ENCODE measurements around the gene RHO.

RHO gene

DNA sequence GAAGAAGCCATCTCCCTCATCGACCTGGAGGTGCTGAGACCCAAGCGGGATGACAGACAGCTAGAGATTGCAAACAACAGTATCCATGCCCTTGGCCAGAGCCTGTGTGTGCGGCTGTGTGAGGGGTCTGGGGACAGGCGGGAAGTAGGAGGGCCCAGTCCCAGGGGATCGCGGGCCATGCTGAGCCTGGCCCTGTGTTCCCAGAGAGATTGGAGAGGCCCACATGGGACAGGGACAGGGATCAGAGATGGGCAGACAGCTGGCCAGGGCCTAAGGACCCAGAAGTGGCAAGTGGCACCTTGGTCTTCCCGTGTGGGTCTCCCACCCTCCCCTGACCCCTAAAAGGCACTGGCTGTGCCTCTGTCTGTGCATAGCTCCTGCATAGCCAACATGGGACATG is 10.9 kb upstream of the RHO start:
- no peak for FAIRE-seq
- DNase-seq (ENCODE audit: insufficient read length), result no peak
- TF ChIP-seq TAF1 (IDR thresholded peaks at IDR 0.05; ENCODE audit: borderline replicate concordance, low read depth, low read length) (no peak), POLR2AphosphoS5 (IDR thresholded peaks at IDR 0.05; ENCODE audit: low read depth, low read length) (no peak), POLR2A (IDR thresholded peaks at IDR 0.05; ENCODE audit: low read depth, low read length) (no peak)

GRCh38 chr3:129518038-129518561 is 10.3 kb upstream of the RHO start:
- FAIRE-seq, result no peak
- TF ChIP-seq TAF1 (IDR thresholded peaks at IDR 0.05; ENCODE audit: borderline replicate concordance, low read depth, low read length) (no peak), POLR2AphosphoS5 (IDR thresholded peaks at IDR 0.05; ENCODE audit: low read depth, low read length) (no peak), POLR2A (IDR thresholded peaks at IDR 0.05; ENCODE audit: low read depth, low read length) (no peak)
- no peak for DNase-seq (ENCODE audit: insufficient read length)

- TF ChIP-seq POLR2A (IDR thresholded peaks at IDR 0.05; ENCODE audit: low read depth, low read length) (no peak), POLR2AphosphoS5 (IDR thresholded peaks at IDR 0.05; ENCODE audit: low read depth, low read length) (no peak), TAF1 (IDR thresholded peaks at IDR 0.05; ENCODE audit: borderline replicate concordance, low read depth, low read length) (no peak)
- FAIRE-seq, result no peak
Measured at GRCh38 chr3:129518581-129518980, 9.9 kb upstream of the RHO start.

DNA sequence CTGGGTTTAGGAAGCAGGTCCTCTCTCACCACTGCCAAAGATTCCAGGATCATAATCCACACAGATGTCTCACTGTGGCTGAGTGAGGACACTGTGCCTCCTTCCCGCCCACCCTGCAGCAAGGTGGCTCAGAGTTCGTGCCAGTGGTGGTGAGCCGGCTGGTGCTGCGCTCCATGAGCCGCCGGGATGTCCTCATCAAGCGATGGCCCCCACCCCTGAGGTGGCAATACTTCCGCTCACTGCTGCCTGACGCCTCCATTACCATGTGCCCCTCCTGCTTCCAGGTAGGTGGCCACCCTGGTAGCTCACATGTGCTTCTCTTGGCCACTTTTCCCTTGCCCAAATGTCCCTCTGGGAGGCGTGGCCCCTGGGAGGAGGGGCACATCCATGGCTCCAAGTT is 9.0 kb upstream of the RHO start:
- FAIRE-seq, result no peak
- TF ChIP-seq POLR2AphosphoS5 (IDR thresholded peaks at IDR 0.05; ENCODE audit: low read depth, low read length) (no peak), POLR2A (IDR thresholded peaks at IDR 0.05; ENCODE audit: low read depth, low read length) (no peak), TAF1 (IDR thresholded peaks at IDR 0.05; ENCODE audit: borderline replicate concordance, low read depth, low read length) (no peak)
- no peak for DNase-seq (ENCODE audit: insufficient read length)

More at GRCh38 chr3:129518581-129518980, 9.9 kb upstream of the RHO start:
- no peak for DNase-seq (ENCODE audit: insufficient read length)

- no peak for TF ChIP-seq POLR2AphosphoS5 (IDR thresholded peaks at IDR 0.05; ENCODE audit: low read depth, low read length)
- TF ChIP-seq POLR2A (IDR thresholded peaks at IDR 0.05; ENCODE audit: low read depth, low read length), result no peak
- FAIRE-seq (no peak), DNase-seq (ENCODE audit: insufficient read length) (no peak)
Measured at GRCh38 chr3:129519896-129520715, 8.3 kb upstream of the RHO start.

DNA sequence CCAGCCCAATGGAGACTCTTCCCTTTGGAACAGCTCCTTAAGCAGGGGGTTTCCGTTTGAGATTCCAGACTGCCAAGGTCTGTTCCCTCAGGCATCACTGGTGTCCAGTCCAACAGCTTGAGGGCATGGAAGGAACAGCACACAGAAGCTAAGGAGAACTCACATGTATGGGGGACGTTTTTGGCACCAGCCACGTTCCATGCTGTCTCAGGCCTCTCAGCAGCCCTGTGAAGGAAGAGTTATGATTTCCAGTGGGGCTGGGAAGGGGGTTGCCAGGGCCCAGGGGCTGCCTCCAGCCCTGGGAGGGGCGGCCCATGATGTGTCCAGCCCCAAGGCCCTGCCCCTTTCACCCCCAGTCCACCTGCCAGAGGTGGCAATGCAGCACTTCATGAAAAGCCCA is 7.5 kb upstream of the RHO start:
- no peak for DNase-seq (ENCODE audit: insufficient read length)
- no peak for TF ChIP-seq POLR2A (IDR thresholded peaks at IDR 0.05; ENCODE audit: low read depth, low read length)
- TF ChIP-seq POLR2AphosphoS5 (IDR thresholded peaks at IDR 0.05; ENCODE audit: low read depth, low read length), result no peak
- TF ChIP-seq TAF1 (IDR thresholded peaks at IDR 0.05; ENCODE audit: borderline replicate concordance, low read depth, low read length), result no peak
- FAIRE-seq, result no peak

- FAIRE-seq (no peak), DNase-seq (ENCODE audit: insufficient read length) (no peak)
- TF ChIP-seq POLR2A (IDR thresholded peaks at IDR 0.05; ENCODE audit: low read depth, low read length), result no peak
- no peak for TF ChIP-seq TAF1 (IDR thresholded peaks at IDR 0.05; ENCODE audit: borderline replicate concordance, low read depth, low read length)
- TF ChIP-seq POLR2AphosphoS5 (IDR thresholded peaks at IDR 0.05; ENCODE audit: low read depth, low read length), result no peak
Measured at GRCh38 chr3:129521611-129522010, 6.8 kb upstream of the RHO start.

DNA sequence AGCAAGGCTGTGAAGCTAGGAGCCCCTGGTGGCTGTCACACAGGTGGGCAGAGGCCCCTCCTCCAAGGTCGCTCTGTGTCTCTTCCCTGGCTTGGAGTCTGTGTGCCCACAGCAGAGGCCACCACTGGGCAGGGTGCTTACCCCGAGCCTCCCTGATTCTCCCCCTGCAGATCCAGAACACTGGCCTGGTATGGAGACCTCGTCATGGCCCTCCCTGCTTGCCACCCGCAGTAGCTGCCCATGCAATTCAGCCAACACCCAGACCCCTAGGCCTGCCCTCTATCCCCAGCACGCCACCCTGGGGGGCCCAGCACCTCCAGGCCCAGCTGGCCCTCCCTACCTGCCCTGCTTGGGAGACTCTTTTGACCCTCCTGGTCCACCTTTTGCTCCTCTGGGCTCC is 5.5 kb upstream of the RHO start:
- TF ChIP-seq TAF1 (IDR thresholded peaks at IDR 0.05; ENCODE audit: borderline replicate concordance, low read depth, low read length) (no peak), POLR2A (IDR thresholded peaks at IDR 0.05; ENCODE audit: low read depth, low read length) (no peak), POLR2AphosphoS5 (IDR thresholded peaks at IDR 0.05; ENCODE audit: low read depth, low read length) (no peak)
- DNase-seq (ENCODE audit: insufficient read length) (no peak), FAIRE-seq (no peak)

DNA sequence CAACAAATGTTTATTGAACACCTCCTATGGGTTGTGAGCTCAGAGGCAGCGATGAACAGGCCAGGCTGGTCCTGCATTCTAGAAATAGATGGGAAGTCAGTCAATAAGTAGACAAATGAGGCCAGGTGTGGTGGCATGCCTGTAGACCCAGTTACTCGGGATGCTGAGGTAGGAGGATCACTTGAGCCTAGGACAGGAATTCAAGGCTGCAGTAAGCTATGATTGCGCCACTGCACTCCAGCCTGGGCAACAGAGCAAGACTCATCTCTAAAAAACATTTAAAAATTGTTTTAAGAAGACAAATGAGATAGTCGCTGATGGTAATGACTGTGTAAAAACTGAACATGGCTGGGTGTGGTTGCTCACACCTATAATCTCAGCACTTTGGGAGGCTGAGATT is 4.4 kb upstream of the RHO start:
- FAIRE-seq, result no peak
- DNase-seq (ENCODE audit: insufficient read length), result no peak
- no peak for TF ChIP-seq POLR2AphosphoS5 (IDR thresholded peaks at IDR 0.05; ENCODE audit: low read depth, low read length)
- TF ChIP-seq POLR2A (IDR thresholded peaks at IDR 0.05; ENCODE audit: low read depth, low read length), result no peak
- no peak for TF ChIP-seq TAF1 (IDR thresholded peaks at IDR 0.05; ENCODE audit: borderline replicate concordance, low read depth, low read length)

DNA sequence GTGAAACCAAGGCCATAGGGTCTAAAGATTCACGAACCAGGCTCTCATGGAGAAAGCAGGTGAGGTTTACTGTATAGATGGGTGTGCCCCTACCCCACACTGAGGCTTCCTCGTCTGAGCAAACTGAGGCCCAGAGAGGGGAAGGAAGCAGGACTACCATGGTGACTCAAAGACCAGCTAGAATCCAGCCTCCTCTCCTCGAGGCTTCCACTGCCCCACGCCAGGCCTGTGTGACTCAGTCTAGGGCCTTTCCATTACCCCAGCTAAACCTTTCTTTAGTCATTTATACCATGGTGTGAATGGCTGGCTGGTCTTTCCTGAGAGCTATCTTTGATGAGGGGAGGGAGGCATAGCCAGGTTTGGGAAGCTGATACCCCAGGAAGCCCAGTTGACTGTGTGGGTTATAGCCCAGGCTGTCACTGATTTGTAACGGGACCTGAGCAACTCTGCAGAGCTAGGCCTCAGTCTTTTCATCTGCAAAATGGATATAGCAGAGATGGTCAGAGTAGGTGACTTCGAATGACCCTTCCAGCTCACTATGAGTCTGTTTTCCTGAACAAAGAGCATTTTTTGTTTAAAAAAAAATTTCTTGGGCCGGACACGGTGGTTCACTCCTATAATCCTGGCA is 3.0 kb upstream of the RHO start:
- FAIRE-seq, result no peak
- TF ChIP-seq POLR2AphosphoS5 (IDR thresholded peaks at IDR 0.05; ENCODE audit: low read depth, low read length), result no peak
- TF ChIP-seq POLR2A (IDR thresholded peaks at IDR 0.05; ENCODE audit: low read depth, low read length), result no peak
- no peak for TF ChIP-seq TAF1 (IDR thresholded peaks at IDR 0.05; ENCODE audit: borderline replicate concordance, low read depth, low read length)
- DNase-seq (ENCODE audit: insufficient read length), result no peak

- TF ChIP-seq POLR2AphosphoS5 (IDR thresholded peaks at IDR 0.05; ENCODE audit: low read depth, low read length) (no peak), TAF1 (IDR thresholded peaks at IDR 0.05; ENCODE audit: borderline replicate concordance, low read depth, low read length) (no peak), POLR2A (IDR thresholded peaks at IDR 0.05; ENCODE audit: low read depth, low read length) (no peak)
- FAIRE-seq, result peak; percentile 84
- DNase-seq (ENCODE audit: insufficient read length), result peak; percentile 54
Measured at GRCh38 chr3:129526121-129526900, 2.1 kb upstream of the RHO start.

All from GM12892 (cell line).